GM12878 (cell line): ENCODE results near the gene SERPINH1. TPM values are rescaled to one million over a fixed set of nuclear protein-coding genes. Genes with fewer than 3 reads are reported as not detected.

Experiments used
- ATAC-seq: fragments of 200-7000 bp; cut with Tn5 transposase; 3 replicates; pipeline ENCODE4 v1.9.1; 2020; ENCODE audit warnings: mild to moderate bottlenecking, moderate library complexity
- BruUV-seq: library from RNA; stranded (reverse); fragments of 400-500 nt; replicated peaks from 2 replicates; lab custom pipeline; 2021; lab: Mats Ljungman, UMichigan
- CTCF ChIA-PET: fragments of 300-600 bp; sonication (Branson Sonifier 250); formaldehyde crosslinking; extraction: SDS; loops from one replicate; lab custom pipeline; 2021; ENCODE audit warnings: inconsistent platforms; lab: Yijun Ruan, JAX
- POLR2A ChIA-PET: fragments of 350-600 bp; formaldehyde crosslinking; extraction: SDS; loops from one replicate; lab custom pipeline; 2021; ENCODE audit warnings: inconsistent platforms; lab: Charles Lee
- RAD21 ChIA-PET: fragments of 300-600 bp; sonication (Branson Sonifier 250); formaldehyde crosslinking; loops from one replicate; lab custom pipeline; 2023; ENCODE audit warnings: antibody characterized with exemption; ENCODE audit not compliant: unreplicated experiment; lab: Charles Lee
- SMC1A ChIA-PET: fragments of 300-600 bp; sonication (Branson Sonifier 250); formaldehyde crosslinking; loops from one replicate; lab custom pipeline; 2023; ENCODE audit not compliant: unreplicated experiment, uncharacterized antibody; lab: Charles Lee
- DNase-seq: peaks from one replicate; pipeline ENCODE4 v3.0.0-alpha.2; 2011; ENCODE audit warnings: low read depth, low spot score
- FAIRE-seq: peaks from 3 replicates; lab custom pipeline; 2011; peaks lifted over from hg19 to GRCh38; lab: Jason Lieb, UNC
- H2AFZ ChIP-seq: 2 replicates; pipeline ENCODE4 v1.6.0; 2011; ENCODE audit warnings: low read depth, low read length, control low read depth; ENCODE audit not compliant: control insufficient read depth
- H3K27ac ChIP-seq: 2 replicates; pipeline ENCODE4 v1.5.1; 2011; ENCODE audit warnings: control low read depth; ENCODE audit not compliant: control insufficient read depth, insufficient read depth
- H3K27me3 ChIP-seq, 2 experiments: replicated peaks in 1 of 2; 2 replicates each; pipeline versions ENCODE4 v1.6.0 to v1.6.1; 2011; ENCODE audit warnings: low read length in 1 of 2; ENCODE audit not compliant: control insufficient read depth in 2 of 2, insufficient read depth in 2 of 2
- H3K36me3 ChIP-seq, 2 experiments: 2 replicates each; pipeline ENCODE4 v1.5.1; 2011; ENCODE audit warnings: low read length in 1 of 2; ENCODE audit not compliant: control insufficient read depth in 2 of 2, insufficient read depth in 2 of 2
- H3K4me1 ChIP-seq: 2 replicates; pipeline ENCODE4 v1.6.1; 2011; ENCODE audit warnings: mild to moderate bottlenecking, low read length, moderate library complexity, mixed read lengths; ENCODE audit not compliant: control insufficient read depth, insufficient read depth
- H3K4me2 ChIP-seq: 2 replicates; pipeline ENCODE4 v1.6.0; 2011; ENCODE audit warnings: control low read depth; ENCODE audit not compliant: control insufficient read depth, insufficient read depth
- H3K4me3 ChIP-seq: fragments of 200-600 bp; sonication (generic); 2 replicates; pipeline ENCODE4 v1.5.1; 2016
- H3K79me2 ChIP-seq: 2 replicates; pipeline ENCODE4 v1.6.0; 2011; ENCODE audit warnings: low read length; ENCODE audit not compliant: control insufficient read depth, insufficient read depth
- H3K9ac ChIP-seq: 2 replicates; pipeline ENCODE4 v1.8.0; 2011; ENCODE audit warnings: low read length, control low read depth, mixed read lengths; ENCODE audit not compliant: control insufficient read depth, insufficient read depth
- H3K9me3 ChIP-seq: replicated peaks from 3 replicates; pipeline ENCODE4 v1.5.1; 2011; ENCODE audit warnings: mild to moderate bottlenecking, low read length; ENCODE audit not compliant: control insufficient read depth, insufficient read depth
- H4K20me1 ChIP-seq: 2 replicates; pipeline ENCODE4 v1.6.0; 2011; ENCODE audit not compliant: control insufficient read depth, insufficient read depth
- ATF7 ChIP-seq: fragments of 450-650 bp; IDR thresholded peaks from 2 replicates; pipeline ENCODE4 v1.6.1; 2016; ENCODE audit warnings: low read depth, mild to moderate bottlenecking
- BACH1 ChIP-seq: fragments of 450-650 bp; IDR thresholded peaks from 2 replicates; pipeline ENCODE4 v1.6.1; 2017; ENCODE audit warnings: mild to moderate bottlenecking, borderline replicate concordance
- ELK1 ChIP-seq: IDR thresholded peaks from 2 replicates; pipeline ENCODE4 v1.6.1; 2012; ENCODE audit warnings: low read depth, low read length, improper control_type of control experiment
- EP300 ChIP-seq, 2 experiments: fragments of 150-350 bp in 1 of 2; IDR thresholded peaks; 2 replicates each; pipeline ENCODE4 v1.6.1; 2011 to 2012; ENCODE audit warnings: low read depth in 2 of 2, low read length in 2 of 2, borderline replicate concordance in 1 of 2, improper control_type of control experiment in 1 of 2, inconsistent platforms in 1 of 2; ENCODE audit not compliant: control insufficient read depth in 1 of 2
- HDGF ChIP-seq: fragments of 450-650 bp; IDR thresholded peaks from 2 replicates; pipeline ENCODE4 v1.6.1; 2016; ENCODE audit warnings: antibody characterized with exemption
- PAX5 ChIP-seq: IDR thresholded peaks from 2 replicates; pipeline ENCODE4 v1.6.1; 2011; ENCODE audit warnings: low read depth, low read length, borderline replicate concordance
- RELA ChIP-seq: fragments of 450-650 bp; IDR thresholded peaks from 2 replicates; pipeline ENCODE4 v1.8.0; 2014; ENCODE audit warnings: borderline replicate concordance; ENCODE audit not compliant: partially characterized antibody
- RELB ChIP-seq: fragments of 450-650 bp; IDR thresholded peaks from 2 replicates; pipeline ENCODE4 v1.6.1; 2017; ENCODE audit warnings: low read depth, mild to moderate bottlenecking, moderate library complexity
- TBL1XR1 ChIP-seq: IDR thresholded peaks from 2 replicates; pipeline ENCODE4 v1.6.1; 2012; ENCODE audit warnings: low read depth, low read length, improper control_type of control experiment
- USF1 ChIP-seq: IDR thresholded peaks from 2 replicates; pipeline ENCODE4 v1.6.1; 2011; ENCODE audit warnings: borderline replicate concordance, low read depth, mild to moderate bottlenecking, moderate library complexity, mixed read lengths, low read length; ENCODE audit not compliant: insufficient read depth; ENCODE audit errors: extremely low read length
- USF2 ChIP-seq: IDR thresholded peaks from 2 replicates; pipeline ENCODE4 v1.6.1; 2011; ENCODE audit warnings: low read depth, low read length, improper control_type of control experiment, borderline replicate concordance
- ZBED1 ChIP-seq: IDR thresholded peaks from 2 replicates; pipeline ENCODE4 v1.6.1; 2016; ENCODE audit warnings: borderline replicate concordance
- ZNF687 ChIP-seq: fragments of 450-650 bp; IDR thresholded peaks from 2 replicates; pipeline ENCODE4 v1.6.1; 2017; ENCODE audit warnings: mild to moderate bottlenecking, moderate library complexity
- WGBS: methylation state at CpG from one replicate; pipeline ENCODE4 v1.1.6; 2016; ENCODE audit warnings: low lambda C conversion rate; ENCODE audit not compliant: insufficient replicate concordance, insufficient coverage; ENCODE audit errors: missing lambda C conversion rate; 5-methylcytosine and 5-hydroxymethylcytosine counted together
- in situ Hi-C: fragments of 300-500 bp; cut with MboI; formaldehyde crosslinking; loops from 9 replicates; pipeline ENCODE4 v1.14.3; 2018; ENCODE audit warnings: mixed read lengths
- intact Hi-C: fragments of 100-400 bp; cut with micrococcal nuclease; formaldehyde crosslinking; loops from one replicate; pipeline ENCODE4 v1.14.2; 2022; ENCODE audit not compliant: unreplicated experiment
- polyA plus RNA-seq, 11 experiments: library from polyadenylated mRNA; depleted of rRNA in 4 of 11; unstranded in 6 of 11; stranded (reverse) in 5 of 11; fragments of >200 nt; fragmentation: Nextera tagmentation in 4 of 11; fragmentation: Illumina TruSeq in 1 of 11; extraction: Ambion mirVana in 4 of 11; extraction: Trizol in 1 of 11; gene quantifications; 1 replicate in 1 of 11; 2 replicates in 10 of 11; pipeline versions ENCODE4 v1.2.1 to v1.2.3, GENCODE V29; 2011 to 2016; ENCODE audit warnings: inconsistent platforms in 2 of 11, missing spikeins in 2 of 11, low read depth in 1 of 11
- total RNA-seq, 4 experiments: library from RNA; depleted of rRNA in 3 of 4; stranded (reverse); fragments of >200 nt in 3 of 4; fragmentation: Illumina TruSeq in 1 of 4; extraction: Trizol in 1 of 4; gene quantifications; 2 replicates each; pipeline versions ENCODE4 v1.2.1 to v1.2.3, GENCODE V29; 2013 to 2021

The SERPINH1 gene
- total and polyA plus RNA-seq, 10 of the 15 experiments (the other 5 are each of a cell fraction or from before 2014, with no cell fraction given), result 0.34 to 19.8 (median 13.7) TPM

GRCh38 chr11:75576499-75576918 lies 14.5 kb downstream of the SERPINH1 start:
- H3K79me2 ChIP-seq, result no peaks in the 10 kb centered on the region
- SMC1A ChIA-PET, result interaction anchor here (0.6 to 1.2 kb wide), 3 partner anchors 14 to 54 kb away, joined by 3 to 4 read pairs (median 3); partner anchors contain the start of gene SERPINH1
- no peaks in the 10 kb centered on the region for H3K9me3 ChIP-seq
- H3K4me3 ChIP-seq, result no peak overlapping the region
- CTCF ChIA-PET, result interaction anchor here (0.6 to 1.7 kb wide), 8 partner anchors 14 to 297 kb away, joined by 3 to 7 read pairs (median 4); partner anchors contain the start of gene SERPINH1
- FAIRE-seq (no peak), DNase-seq (peak; percentile 45), ATAC-seq (peak; percentile 93)
- no peak overlapping the region for H3K9ac ChIP-seq
- POLR2A ChIA-PET, result interaction anchor here (0.7 to 2.1 kb wide), 3 partner anchors 12 to 16 kb away, joined by 3 to 15 read pairs (median 4); partner anchors contain the start of gene SERPINH1
- H3K27me3 ChIP-seq, result no peaks in the 10 kb centered on the region
- RAD21 ChIA-PET, result interaction anchor here (1.3 kb wide), 1 partner anchor 16 kb away, joined by 3 read pairs; no protein-coding TSS in a partner anchor
- intact Hi-C loops, result no loop called here
- H3K36me3 ChIP-seq, result no peaks in the 10 kb centered on the region; a peak in 2 of 4 replicates
- no peak overlapping the region; the same call in 1 of the 2 replicates for H3K4me2 ChIP-seq
- BruUV-seq, result no TSS peak
- WGBS, result 2% methylated on average over 8 of the region's 8 CpGs
- peak overlapping the region; percentile 11 for H2AFZ ChIP-seq
- H3K27ac ChIP-seq, result no peak overlapping the region
- no peaks in the 10 kb centered on the region for H4K20me1 ChIP-seq
- in situ Hi-C loops, result no loop called here
- peaks cover 9% of the 10 kb centered on the region; the same call in 1 of the 2 replicates for H3K4me1 ChIP-seq
- TF ChIP-seq ZNF687, result peak; percentile 50
- 0 out of 2 replicates have a peak, but pooled peaks have one; percentile 20 for TF ChIP-seq HDGF
- TF ChIP-seq ELK1, result no peak
- no peak for TF ChIP-seq TBL1XR1
- 0 out of 2 replicates have a peak, but pooled peaks have one; percentile 12 for TF ChIP-seq ATF7
- TF ChIP-seq USF1, result peak; percentile 64
- no peak for TF ChIP-seq EP300 (IDR thresholded peaks at IDR 0.05; ENCODE audit: borderline replicate concordance in 1 of 2, control insufficient read depth in 1 of 2, low read depth in 2 of 2, low read length in 2 of 2)
- no peak for TF ChIP-seq ZBED1
- TF ChIP-seq USF2, result peak; percentile 19; the same call in 1 of the 2 replicates
- 0 out of 2 replicates have a peak, but pooled peaks have one; percentile 13 for TF ChIP-seq PAX5
- TF ChIP-seq RELA, result no peak
- TF ChIP-seq BACH1, result peak; percentile 84; the same call in 1 of the 2 replicates
- peak; percentile 91 for TF ChIP-seq RELB
